Hepatocyte (in vitro differentiated cells): ENCODE data around the gene SIRPD.

Experiments
- EZH2 ChIP-seq: fragments of 200-600 bp; sonication (generic); IDR thresholded peaks from 2 replicates; pipeline ENCODE4 v1.6.1; 2016; ENCODE audit warnings: antibody characterized with exemption, mild to moderate bottlenecking, borderline replicate concordance
- EZH2phosphoT487 ChIP-seq: fragments of 200-600 bp; sonication (generic); IDR thresholded peaks from one replicate; pipeline ENCODE4 v1.6.1; 2018; ENCODE audit warnings: antibody characterized with exemption, mild to moderate bottlenecking, low read depth, moderate library complexity; ENCODE audit not compliant: unreplicated experiment, severe bottlenecking
- TF ChIP-seq, protein P1 (sequence below): fragments of 200-600 bp; sonication (generic); IDR thresholded peaks from 2 replicates; pipeline ENCODE4 v1.5.1; 2016; ENCODE audit warnings: antibody characterized with exemption, mild to moderate bottlenecking; ENCODE audit not compliant: poor library complexity

GRCh38 chr20:1562622-1563021 lies 5.1 kb upstream of the SIRPD start:
- TF ChIP-seq, protein P1, sequence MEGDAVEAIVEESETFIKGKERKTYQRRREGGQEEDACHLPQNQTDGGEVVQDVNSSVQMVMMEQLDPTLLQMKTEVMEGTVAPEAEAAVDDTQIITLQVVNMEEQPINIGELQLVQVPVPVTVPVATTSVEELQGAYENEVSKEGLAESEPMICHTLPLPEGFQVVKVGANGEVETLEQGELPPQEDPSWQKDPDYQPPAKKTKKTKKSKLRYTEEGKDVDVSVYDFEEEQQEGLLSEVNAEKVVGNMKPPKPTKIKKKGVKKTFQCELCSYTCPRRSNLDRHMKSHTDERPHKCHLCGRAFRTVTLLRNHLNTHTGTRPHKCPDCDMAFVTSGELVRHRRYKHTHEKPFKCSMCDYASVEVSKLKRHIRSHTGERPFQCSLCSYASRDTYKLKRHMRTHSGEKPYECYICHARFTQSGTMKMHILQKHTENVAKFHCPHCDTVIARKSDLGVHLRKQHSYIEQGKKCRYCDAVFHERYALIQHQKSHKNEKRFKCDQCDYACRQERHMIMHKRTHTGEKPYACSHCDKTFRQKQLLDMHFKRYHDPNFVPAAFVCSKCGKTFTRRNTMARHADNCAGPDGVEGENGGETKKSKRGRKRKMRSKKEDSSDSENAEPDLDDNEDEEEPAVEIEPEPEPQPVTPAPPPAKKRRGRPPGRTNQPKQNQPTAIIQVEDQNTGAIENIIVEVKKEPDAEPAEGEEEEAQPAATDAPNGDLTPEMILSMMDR: no peak
- TF ChIP-seq EZH2 (no peak), EZH2phosphoT487 (no peak)
